Measurements from ENCODE around the gene IRAK1. TPM values are rescaled to one million over a fixed set of nuclear protein-coding genes. Genes with fewer than 3 reads are reported as not detected.

The IRAK1 gene
- total RNA-seq, 2 donors from 2014 or later: 113 to 122 TPM

DNA sequence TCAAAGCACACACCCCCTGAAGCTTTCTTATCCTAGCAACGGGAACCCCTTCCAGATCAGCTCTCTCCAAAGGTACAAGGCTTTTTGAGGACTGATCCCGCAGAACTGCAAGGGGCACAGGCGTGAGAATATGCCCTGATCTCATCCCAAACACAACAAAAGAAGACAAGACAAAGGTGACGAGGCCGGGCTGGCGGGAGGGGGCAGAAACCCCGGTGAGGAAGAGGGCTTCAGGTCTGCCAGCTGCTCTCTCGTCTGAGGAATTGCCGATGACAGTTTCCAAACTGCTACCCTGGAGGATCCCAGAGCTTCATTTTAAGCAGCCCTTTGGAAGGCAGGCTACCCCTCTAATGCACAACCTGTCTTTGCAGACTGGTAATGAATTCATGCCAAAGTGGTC, 51.4 kb downstream of the IRAK1 start:
- intact Hi-C loops (cut with DNase I): no loop called here
- no peaks in the 10 kb centered on the region for H3K9me3 ChIP-seq
- 12% methylated on average over 9 of the region's 9 CpGs for WGBS
- H3K4me3 ChIP-seq: no peak overlapping the region
- no peak for DNase-seq (ENCODE audit: low spot score)
- no peaks in the 10 kb centered on the region for H3K36me3 ChIP-seq
- peak overlapping the region in 1 of 2 donors; percentile 98 for H3K27ac ChIP-seq
- H3K4me1 ChIP-seq (replicated peaks): no peaks in the 10 kb centered on the region
- no peak for TF ChIP-seq POLR2AphosphoS5 (IDR thresholded peaks at IDR 0.05)
- no peak for TF ChIP-seq POLR2A (IDR thresholded peaks at IDR 0.05)
- TF ChIP-seq, protein P1, sequence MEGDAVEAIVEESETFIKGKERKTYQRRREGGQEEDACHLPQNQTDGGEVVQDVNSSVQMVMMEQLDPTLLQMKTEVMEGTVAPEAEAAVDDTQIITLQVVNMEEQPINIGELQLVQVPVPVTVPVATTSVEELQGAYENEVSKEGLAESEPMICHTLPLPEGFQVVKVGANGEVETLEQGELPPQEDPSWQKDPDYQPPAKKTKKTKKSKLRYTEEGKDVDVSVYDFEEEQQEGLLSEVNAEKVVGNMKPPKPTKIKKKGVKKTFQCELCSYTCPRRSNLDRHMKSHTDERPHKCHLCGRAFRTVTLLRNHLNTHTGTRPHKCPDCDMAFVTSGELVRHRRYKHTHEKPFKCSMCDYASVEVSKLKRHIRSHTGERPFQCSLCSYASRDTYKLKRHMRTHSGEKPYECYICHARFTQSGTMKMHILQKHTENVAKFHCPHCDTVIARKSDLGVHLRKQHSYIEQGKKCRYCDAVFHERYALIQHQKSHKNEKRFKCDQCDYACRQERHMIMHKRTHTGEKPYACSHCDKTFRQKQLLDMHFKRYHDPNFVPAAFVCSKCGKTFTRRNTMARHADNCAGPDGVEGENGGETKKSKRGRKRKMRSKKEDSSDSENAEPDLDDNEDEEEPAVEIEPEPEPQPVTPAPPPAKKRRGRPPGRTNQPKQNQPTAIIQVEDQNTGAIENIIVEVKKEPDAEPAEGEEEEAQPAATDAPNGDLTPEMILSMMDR (IDR thresholded peaks at IDR 0.05): no peak
- H3K27me3 ChIP-seq (replicated peaks; ENCODE audit: insufficient read depth): no peaks in the 10 kb centered on the region

DNA sequence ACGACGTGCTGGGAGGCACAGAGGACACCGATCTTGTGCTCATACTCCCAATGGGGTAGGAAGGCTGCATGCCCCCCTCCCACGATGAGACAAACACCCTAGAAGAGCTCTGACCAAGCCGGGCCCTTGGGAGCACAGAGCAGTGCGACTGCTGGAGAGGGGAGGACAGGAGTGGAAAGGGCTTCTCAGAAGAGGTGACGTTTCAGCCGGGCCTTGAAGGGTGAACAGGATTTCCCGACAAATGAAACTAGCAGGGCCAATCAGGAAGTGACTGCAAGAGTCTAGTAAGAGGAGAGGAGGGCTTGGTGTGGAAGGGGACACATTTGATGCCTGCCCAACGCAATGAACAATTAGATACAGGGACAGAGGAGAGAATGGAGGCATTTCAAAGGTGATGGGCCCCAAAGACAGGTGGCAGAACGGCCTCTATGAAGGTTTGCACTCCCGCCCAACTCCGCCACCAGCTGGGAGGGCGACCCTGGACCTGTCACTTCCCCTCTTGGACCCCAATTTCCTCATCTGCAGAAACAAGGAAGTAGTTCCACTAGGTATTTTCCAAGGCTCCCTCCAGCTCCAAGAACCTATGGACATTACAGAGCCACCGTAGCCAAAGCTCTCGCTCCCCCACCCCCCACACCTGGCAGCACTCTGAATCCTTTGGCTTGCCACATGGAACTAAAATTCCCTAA, 52.0 kb downstream of the IRAK1 start:
- no peaks in the 10 kb centered on the region for H3K9me3 ChIP-seq
- H3K27ac ChIP-seq: peak overlapping the region in 1 of 2 donors; percentile 98
- TF ChIP-seq, protein P1 (IDR thresholded peaks at IDR 0.05): no peak
- TF ChIP-seq POLR2AphosphoS5 (IDR thresholded peaks at IDR 0.05): no peak
- TF ChIP-seq POLR2A (IDR thresholded peaks at IDR 0.05): no peak
- H3K36me3 ChIP-seq: no peaks in the 10 kb centered on the region
- H3K27me3 ChIP-seq (replicated peaks; ENCODE audit: insufficient read depth): no peaks in the 10 kb centered on the region
- H3K4me1 ChIP-seq (replicated peaks): no peaks in the 10 kb centered on the region
- intact Hi-C loops (cut with DNase I): no loop called here
- DNase-seq (ENCODE audit: low spot score): no peak
- H3K4me3 ChIP-seq: no peak overlapping the region
- 43% methylated on average over 14 of the region's 16 CpGs for WGBS

DNA sequence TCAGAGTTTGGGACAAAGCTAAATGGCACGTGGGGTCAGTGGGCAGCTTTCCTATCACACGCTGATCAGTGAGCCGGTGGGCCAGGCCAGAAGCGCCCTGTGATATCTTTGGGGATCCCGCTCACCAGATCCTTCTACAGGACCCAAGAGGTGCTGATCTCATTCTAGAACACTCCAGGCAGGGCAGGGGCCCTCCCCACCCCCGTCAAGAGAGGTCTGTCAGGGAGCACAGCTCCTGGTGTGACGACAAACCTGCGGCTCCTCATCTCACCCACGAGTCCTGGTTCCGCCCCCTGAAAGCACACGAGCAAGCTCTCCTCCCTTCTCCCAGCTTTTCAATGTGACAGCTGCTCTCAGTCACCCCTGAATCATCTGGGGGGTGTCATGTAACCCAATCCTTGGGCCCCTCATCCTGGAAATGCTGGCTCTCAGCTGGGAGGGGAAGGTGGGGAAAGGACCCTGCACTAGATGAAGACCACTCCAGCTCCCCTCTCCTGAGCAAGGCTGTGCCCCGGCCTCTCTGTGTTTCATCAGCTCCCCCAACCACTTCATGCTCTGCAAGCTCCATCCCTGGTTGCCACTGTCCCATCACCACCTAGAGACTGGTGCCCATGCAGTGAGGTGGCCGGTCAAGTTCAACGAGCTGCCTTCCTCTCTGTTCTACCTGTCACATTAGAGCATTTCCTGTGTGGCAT, 52.7 kb downstream of the IRAK1 start:
- intact Hi-C loops (cut with DNase I): no loop called here
- 50% methylated on average over 10 of the region's 14 CpGs for WGBS
- peak overlapping the region in 1 of 2 donors; percentile 98 for H3K27ac ChIP-seq
- no peaks in the 10 kb centered on the region for H3K27me3 ChIP-seq (replicated peaks; ENCODE audit: insufficient read depth)
- no peaks in the 10 kb centered on the region for H3K4me1 ChIP-seq (replicated peaks)
- H3K4me3 ChIP-seq: no peak overlapping the region
- no peaks in the 10 kb centered on the region for H3K36me3 ChIP-seq
- TF ChIP-seq POLR2A (IDR thresholded peaks at IDR 0.05) (no peak), POLR2AphosphoS5 (IDR thresholded peaks at IDR 0.05) (no peak)
- TF ChIP-seq, protein P1 (IDR thresholded peaks at IDR 0.05): no peak
- DNase-seq (ENCODE audit: low spot score): no peak
- H3K9me3 ChIP-seq: no peaks in the 10 kb centered on the region

DNA sequence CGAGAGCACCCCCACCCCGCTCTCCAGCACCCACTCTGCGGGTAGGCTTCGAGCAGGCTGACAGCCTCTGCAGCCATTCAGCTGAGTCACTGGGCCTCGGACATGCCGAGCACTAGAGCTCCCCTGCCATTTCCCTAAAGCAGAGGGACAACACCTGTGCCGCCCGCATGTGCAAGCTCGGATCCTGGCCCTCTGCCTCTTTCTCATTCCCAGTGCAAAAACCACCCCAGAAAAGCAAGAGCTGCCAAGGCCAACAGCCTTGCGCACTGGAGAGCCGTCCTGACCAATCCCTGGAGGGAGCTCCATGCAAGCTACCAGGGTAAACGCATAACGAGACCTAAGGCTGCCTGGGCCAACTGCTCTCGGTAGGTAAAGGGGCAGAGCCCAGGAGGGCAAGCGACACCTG, 53.4 kb downstream of the IRAK1 start:
- Histone ChIP-seq H3K4me3 (no peak overlapping the region), H3K9me3 (no peaks in the 10 kb centered on the region), H3K36me3 (no peaks in the 10 kb centered on the region), H3K27me3 (replicated peaks; ENCODE audit: insufficient read depth) (no peaks in the 10 kb centered on the region), H3K27ac (peak overlapping the region in 1 of 2 donors; percentile 5), H3K4me1 (replicated peaks) (no peaks in the 10 kb centered on the region)
- no peak for DNase-seq (ENCODE audit: low spot score)
- WGBS: 22% methylated on average over 13 of the region's 15 CpGs
- intact Hi-C loops (cut with DNase I): no loop called here
- TF ChIP-seq POLR2A (IDR thresholded peaks at IDR 0.05) (no peak), POLR2AphosphoS5 (IDR thresholded peaks at IDR 0.05) (no peak)
- TF ChIP-seq, protein P1 (IDR thresholded peaks at IDR 0.05): no peak
